Spleen (tissue), 7 donors: Measurements from ENCODE around the gene VSTM2L.

ENCODE experiments used
- POLR2A ChIP-seq, 3 donors: fragments of 450-650 bp; IDR thresholded peaks; one replicate each; pipeline ENCODE4 v1.5.1; 2017; ENCODE audit warnings: antibody characterized with exemption in 3 of 3, mild to moderate bottlenecking in 1 of 3
- POLR2AphosphoS5 ChIP-seq, 3 donors: sonication (generic); formaldehyde crosslinking; IDR thresholded peaks; one replicate each; pipeline ENCODE4 v1.5.1; 2017; ENCODE audit warnings: antibody characterized with exemption in 3 of 3
- TF ChIP-seq, protein P1 (sequence below), 11 experiments: fragments of 200-600 bp in 7 of 11; fragments of 450-650 bp in 4 of 11; sonication (generic) in 4 of 11; IDR thresholded peaks in 8 of 11; conservative IDR thresholded peaks in 3 of 11; 1 replicate in 7 of 11; 2 replicates in 4 of 11; pipeline versions ENCODE4 v1.4.0 to v1.8.0; 2016 to 2021; ENCODE audit warnings: antibody characterized with exemption in 11 of 11, inconsistent platforms in 4 of 11, mild to moderate bottlenecking in 1 of 11
- donor health status: DM: no; HTN: no; CAD: no; lungs with moderate emphysema.
- donor health status: DM: no; HTN: no; CAD: no.
- donor health status: DM: no; HTN: no; CAD: no.

DNA sequence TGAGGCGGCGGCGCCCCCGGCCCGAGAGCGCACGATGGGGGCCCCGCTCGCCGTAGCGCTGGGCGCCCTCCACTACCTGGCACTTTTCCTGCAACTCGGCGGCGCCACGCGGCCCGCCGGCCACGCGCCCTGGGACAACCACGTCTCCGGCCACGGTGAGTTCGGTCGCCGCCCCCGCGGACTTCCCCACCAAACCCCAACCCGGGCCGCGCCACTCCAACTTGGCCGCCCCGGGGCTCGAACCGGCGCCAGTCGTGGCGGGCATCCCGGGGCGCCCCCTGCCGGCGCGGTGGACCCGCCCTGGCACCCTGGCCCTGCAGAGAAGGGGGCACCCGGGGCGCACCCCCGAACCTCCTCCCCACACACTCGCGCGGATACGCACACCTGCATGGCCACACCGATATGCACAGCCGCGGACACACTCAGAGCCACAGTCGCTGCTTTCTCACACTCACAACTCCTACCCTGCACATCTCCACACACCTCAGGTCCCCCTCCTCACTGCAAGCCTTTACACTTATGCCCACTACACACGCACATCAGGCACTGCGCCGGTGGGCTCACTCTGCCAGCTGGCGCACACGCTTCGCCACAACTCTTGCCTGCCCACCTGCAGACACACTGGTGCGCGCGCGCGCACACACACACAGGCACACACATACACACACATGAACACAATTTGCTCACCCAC lies 535 bp downstream of the VSTM2L start:
- TF ChIP-seq, protein P1, sequence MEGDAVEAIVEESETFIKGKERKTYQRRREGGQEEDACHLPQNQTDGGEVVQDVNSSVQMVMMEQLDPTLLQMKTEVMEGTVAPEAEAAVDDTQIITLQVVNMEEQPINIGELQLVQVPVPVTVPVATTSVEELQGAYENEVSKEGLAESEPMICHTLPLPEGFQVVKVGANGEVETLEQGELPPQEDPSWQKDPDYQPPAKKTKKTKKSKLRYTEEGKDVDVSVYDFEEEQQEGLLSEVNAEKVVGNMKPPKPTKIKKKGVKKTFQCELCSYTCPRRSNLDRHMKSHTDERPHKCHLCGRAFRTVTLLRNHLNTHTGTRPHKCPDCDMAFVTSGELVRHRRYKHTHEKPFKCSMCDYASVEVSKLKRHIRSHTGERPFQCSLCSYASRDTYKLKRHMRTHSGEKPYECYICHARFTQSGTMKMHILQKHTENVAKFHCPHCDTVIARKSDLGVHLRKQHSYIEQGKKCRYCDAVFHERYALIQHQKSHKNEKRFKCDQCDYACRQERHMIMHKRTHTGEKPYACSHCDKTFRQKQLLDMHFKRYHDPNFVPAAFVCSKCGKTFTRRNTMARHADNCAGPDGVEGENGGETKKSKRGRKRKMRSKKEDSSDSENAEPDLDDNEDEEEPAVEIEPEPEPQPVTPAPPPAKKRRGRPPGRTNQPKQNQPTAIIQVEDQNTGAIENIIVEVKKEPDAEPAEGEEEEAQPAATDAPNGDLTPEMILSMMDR (IDR thresholded peaks at IDR 0.05 in 8 of 11, conservative IDR thresholded peaks at IDR 0.05 in 3 of 11) = peak in 6 of 11 experiments; percentile 28 to 50 (median 44)
- TF ChIP-seq POLR2A (IDR thresholded peaks at IDR 0.05) (no peak), POLR2AphosphoS5 (IDR thresholded peaks at IDR 0.05) (no peak)
